HG03280 (cell line): ENCODE data around the gene FLRT1.

Source experiments
- ATAC-seq: cut with Tn5 transposase; IDR thresholded peaks from one replicate; pipeline ENCODE4 v1.9.1; 2021; ENCODE audit warnings: mild to moderate bottlenecking, moderate library complexity; ENCODE audit not compliant: unreplicated experiment

Gene FLRT1

GRCh38 chr11:64006398-64006797 lies 29.3 kb upstream of the FLRT1 start:
- ATAC-seq: no peak

- no peak for ATAC-seq
Measured at GRCh38 chr11:64007160-64007628, 28.5 kb upstream of the FLRT1 start.

GRCh38 chr11:64007629-64008282 lies 28.0 kb upstream of the FLRT1 start:
- no peak for ATAC-seq

- no peak for ATAC-seq
Measured at GRCh38 chr11:64008283-64008913, 27.3 kb upstream of the FLRT1 start.

GRCh38 chr11:64008914-64009633 lies 26.7 kb upstream of the FLRT1 start:
- no peak for ATAC-seq

GRCh38 chr11:64009710-64010109 lies 26.0 kb upstream of the FLRT1 start:
- ATAC-seq: no peak

GRCh38 chr11:64010783-64011182 lies 24.9 kb upstream of the FLRT1 start:
- ATAC-seq: no peak

- ATAC-seq: no peak
Measured at GRCh38 chr11:64011371-64011770, 24.4 kb upstream of the FLRT1 start.

- ATAC-seq: no peak
Measured at GRCh38 chr11:64013141-64013896, 22.4 kb upstream of the FLRT1 start.

- no peak for ATAC-seq
Measured at GRCh38 chr11:64014356-64014755, 21.4 kb upstream of the FLRT1 start.

- no peak for ATAC-seq
Measured at GRCh38 chr11:64015510-64015909, 20.2 kb upstream of the FLRT1 start.

GRCh38 chr11:64015935-64016845 lies 19.5 kb upstream of the FLRT1 start:
- ATAC-seq: no peak

GRCh38 chr11:64017945-64018224 lies 17.8 kb upstream of the FLRT1 start:
- no peak for ATAC-seq

GRCh38 chr11:64018310-64018709 lies 17.4 kb upstream of the FLRT1 start:
- no peak for ATAC-seq

- ATAC-seq: no peak
Measured at GRCh38 chr11:64019106-64020037, 16.4 kb upstream of the FLRT1 start.

GRCh38 chr11:64020976-64021756 lies 14.6 kb upstream of the FLRT1 start:
- ATAC-seq: no peak

- ATAC-seq: no peak
Measured at GRCh38 chr11:64021757-64022093, 14.0 kb upstream of the FLRT1 start.

- ATAC-seq: no peak
Measured at GRCh38 chr11:64022125-64022784, 13.5 kb upstream of the FLRT1 start.
